Astrocyte of the cerebellum (primary cell): ENCODE results near the gene AP4M1.

Experiments used
- DNase-seq: peaks from one replicate; pipeline ENCODE4 v3.0.0-alpha.2; 2011; ENCODE audit warnings: low read depth
- H3K4me3 ChIP-seq: 2 replicates; pipeline ENCODE4 v1.5.1; 2011; ENCODE audit warnings: mild to moderate bottlenecking, low read depth, low read length, moderate library complexity
- CTCF ChIP-seq: IDR thresholded peaks from 2 replicates; pipeline ENCODE4 v1.5.1; 2012; ENCODE audit warnings: low read length, low read depth, moderate library complexity, mild to moderate bottlenecking; ENCODE audit errors: missing control alignments
- in situ Hi-C: cut with HindIII; loops from 2 replicates; pipeline ENCODE4 v1.10.0; 2017; ENCODE audit warnings: low sequenced_read_pairs

The AP4M1 gene

GRCh38 chr7:100074841-100075240 lies 26.6 kb upstream of the AP4M1 start:
- no peak for DNase-seq
- in situ Hi-C loops = no loop called here
- H3K4me3 ChIP-seq = no peak overlapping the region
- no peak for TF ChIP-seq CTCF

GRCh38 chr7:100075418-100075817 lies 26.0 kb upstream of the AP4M1 start:
- no peak for DNase-seq
- TF ChIP-seq CTCF = no peak
- H3K4me3 ChIP-seq = no peak overlapping the region
- in situ Hi-C loops = no loop called here

GRCh38 chr7:100077205-100077604 lies 24.2 kb upstream of the AP4M1 start:
- DNase-seq = no peak

GRCh38 chr7:100079024-100079560 lies 22.4 kb upstream of the AP4M1 start:
- in situ Hi-C loops = no loop called here
- H3K4me3 ChIP-seq = no peak overlapping the region
- no peak for TF ChIP-seq CTCF
- no peak for DNase-seq

More at GRCh38 chr7:100077205-100077604, 24.2 kb upstream of the AP4M1 start:
- in situ Hi-C loops = no loop called here
- TF ChIP-seq CTCF = no peak
- H3K4me3 ChIP-seq = no peak overlapping the region

GRCh38 chr7:100080907-100081534 lies 20.4 kb upstream of the AP4M1 start:
- peak overlapping the region; percentile 78 for H3K4me3 ChIP-seq
- no peak for TF ChIP-seq CTCF
- in situ Hi-C loops = no loop called here
- DNase-seq = no peak

GRCh38 chr7:100081535-100082102 lies 19.8 kb upstream of the AP4M1 start, which contains the start of gene ZNF3:
Gene ZNF3, minus strand, starts transcription at chr7:100081723. Its CDS starts 4,366 bp downstream, at chr7:100077357.
- H3K4me3 ChIP-seq = peak within 1 kb of the TSS; percentile 78
- peak; percentile 80 for TF ChIP-seq CTCF
- in situ Hi-C loops = no loop called here
- peak; percentile 99 for DNase-seq
